Neural progenitor cell (in vitro differentiated cells): ENCODE results near the gene PMPCA. TPM values are rescaled to one million over a fixed set of nuclear protein-coding genes. Genes with fewer than 3 reads are reported as not detected.

ENCODE experiments used
- DNase-seq: peaks from one replicate; pipeline ENCODE4 v3.0.0-alpha.2; 2016; ENCODE audit warnings: low spot score
- H2AFZ ChIP-seq: fragments of 200-600 bp; sonication (generic); replicated peaks from 2 replicates; pipeline ENCODE4 v1.6.1; 2016; ENCODE audit warnings: antibody characterized with exemption
- H3F3A ChIP-seq: fragments of 200-600 bp; sonication (generic); 2 replicates; pipeline ENCODE4 v1.6.1; 2016; ENCODE audit warnings: antibody characterized with exemption, low read depth
- H3K27ac ChIP-seq: fragments of 200-600 bp; sonication (generic); 2 replicates; pipeline ENCODE4 v1.5.1; 2016; ENCODE audit warnings: mild to moderate bottlenecking
- H3K27me3 ChIP-seq: fragments of 200-600 bp; sonication (generic); 2 replicates; pipeline ENCODE4 v1.6.1; 2016; ENCODE audit warnings: mild to moderate bottlenecking, moderate library complexity
- H3K36me3 ChIP-seq: fragments of 200-600 bp; sonication (generic); 2 replicates; pipeline ENCODE4 v1.5.1; 2016
- H3K4me1 ChIP-seq: fragments of 200-600 bp; sonication (generic); 2 replicates; pipeline ENCODE4 v1.6.1; 2016; ENCODE audit warnings: mixed run types
- H3K4me2 ChIP-seq: fragments of 200-600 bp; sonication (generic); 2 replicates; pipeline ENCODE4 v1.6.1; 2016
- H3K4me3 ChIP-seq: fragments of 200-600 bp; sonication (generic); 2 replicates; pipeline ENCODE4 v1.5.1; 2016
- H3K79me2 ChIP-seq: fragments of 200-600 bp; sonication (generic); 2 replicates; pipeline ENCODE4 v1.6.1; 2016; ENCODE audit warnings: low read depth
- H3K9ac ChIP-seq: fragments of 200-600 bp; sonication (generic); 2 replicates; pipeline ENCODE4 v1.6.1; 2016
- H3K9me3 ChIP-seq: fragments of 200-600 bp; sonication (generic); 2 replicates; pipeline ENCODE4 v1.5.1; 2016; ENCODE audit warnings: low read depth
- H4K20me1 ChIP-seq: fragments of 200-600 bp; sonication (generic); 2 replicates; pipeline ENCODE4 v1.6.1; 2016; ENCODE audit warnings: low read depth
- H3K27ac Mint-ChIP-seq: 3 replicates; pipeline ENCODE4 v1.8.0; 2021; ENCODE audit warnings: mixed read lengths
- H3K27me3 Mint-ChIP-seq: 2 replicates; pipeline ENCODE4 v1.8.0; 2022; ENCODE audit warnings: low read depth, mild to moderate bottlenecking, inconsistent platforms, moderate library complexity, mixed read lengths; ENCODE audit not compliant: insufficient read depth
- H3K36me3 Mint-ChIP-seq: 3 replicates; pipeline ENCODE4 v1.8.0; 2021; ENCODE audit warnings: mixed read lengths
- H3K4me1 Mint-ChIP-seq: 3 replicates; pipeline ENCODE4 v1.8.0; 2021; ENCODE audit warnings: mixed read lengths
- H3K4me3 Mint-ChIP-seq: 3 replicates; pipeline ENCODE4 v1.8.0; 2021; ENCODE audit warnings: mild to moderate bottlenecking, moderate library complexity, mixed read lengths
- H3K9me3 Mint-ChIP-seq: 3 replicates; pipeline ENCODE4 v1.8.0; 2020; ENCODE audit warnings: mixed read lengths
- EZH2 ChIP-seq: fragments of 200-600 bp; sonication (generic); IDR thresholded peaks from 2 replicates; pipeline ENCODE4 v1.6.1; 2017; ENCODE audit warnings: antibody characterized with exemption, mild to moderate bottlenecking, moderate library complexity
- EZH2phosphoT487 ChIP-seq: fragments of 200-600 bp; sonication (generic); IDR thresholded peaks from 2 replicates; pipeline ENCODE4 v1.6.1; 2017; ENCODE audit warnings: antibody characterized with exemption
- total RNA-seq: library from RNA; depleted of rRNA; stranded (reverse); fragments of >200 nt; gene quantifications from 2 replicates; pipeline ENCODE4 v1.2.3, GENCODE V29; 2015; ENCODE audit warnings: low replicate concordance
- TF ChIP-seq, protein P1 (sequence below): fragments of 200-600 bp; sonication (generic); IDR thresholded peaks from 2 replicates; pipeline ENCODE4 v1.5.1; 2017; ENCODE audit warnings: antibody characterized with exemption, mild to moderate bottlenecking

The PMPCA gene
- total RNA-seq, 1 donor from 2014 or later: 51.3 TPM

DNA sequence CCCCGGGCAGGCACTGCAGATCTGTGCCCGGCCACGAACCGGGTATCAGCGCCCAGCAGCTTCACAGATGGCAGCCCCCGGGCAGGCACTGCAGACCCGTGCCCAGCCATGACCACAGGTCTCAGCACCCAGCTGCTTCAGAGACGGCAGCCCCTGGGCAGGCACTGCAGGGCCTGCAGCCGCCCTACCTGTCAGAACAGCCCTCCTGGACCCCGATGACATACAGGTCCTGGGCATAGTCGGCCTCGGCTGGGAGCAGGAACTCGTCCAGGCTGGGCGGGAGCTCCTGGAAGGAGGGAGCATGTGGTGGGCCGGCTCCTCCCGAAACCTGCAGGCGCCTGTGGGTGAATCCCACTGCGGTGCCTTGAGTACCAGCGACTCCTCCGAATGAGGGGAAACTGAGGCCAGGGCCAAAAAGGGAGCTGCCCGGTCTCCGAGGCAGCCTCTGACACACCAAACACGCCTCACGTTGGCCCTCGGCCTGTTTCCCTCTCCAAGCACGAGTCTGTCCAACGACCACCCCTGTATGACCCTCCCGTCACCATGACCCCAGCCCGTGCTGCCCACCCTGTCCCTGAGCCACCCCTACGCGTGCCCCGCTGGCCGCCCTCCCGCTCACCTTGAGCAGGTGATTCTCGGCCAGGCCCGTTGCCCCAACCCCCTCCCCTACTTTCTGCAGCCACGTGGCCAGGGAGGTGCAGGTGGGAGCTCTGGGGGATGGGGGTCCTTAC lies 23.6 kb downstream of the PMPCA start:
- Histone ChIP-seq H3K27ac (no peak overlapping the region), H3K9ac (no peak overlapping the region), H3K4me3 (no peak overlapping the region), H3K9me3 (no peaks in the 10 kb centered on the region), H2AFZ (no peak overlapping the region), H3K4me1 (peaks cover 9% of the 10 kb centered on the region), H3K4me2 (no peak overlapping the region), H3K27me3 (no peaks in the 10 kb centered on the region), H3F3A (no peaks in the 10 kb centered on the region), H3K36me3 (no peaks in the 10 kb centered on the region), H3K79me2 (peaks cover 45% of the 10 kb centered on the region), H4K20me1 (peaks cover 44% of the 10 kb centered on the region)
- Mint-ChIP-seq H3K9me3 (no peaks in the 10 kb centered on the region), H3K4me3 (no peak overlapping the region), H3K27me3 (peaks cover 9% of the 10 kb centered on the region), H3K4me1 (peaks cover 22% of the 10 kb centered on the region), H3K27ac (no peak overlapping the region), H3K36me3 (peaks cover 11% of the 10 kb centered on the region)
- TF ChIP-seq EZH2: no peak
- TF ChIP-seq, protein P1, sequence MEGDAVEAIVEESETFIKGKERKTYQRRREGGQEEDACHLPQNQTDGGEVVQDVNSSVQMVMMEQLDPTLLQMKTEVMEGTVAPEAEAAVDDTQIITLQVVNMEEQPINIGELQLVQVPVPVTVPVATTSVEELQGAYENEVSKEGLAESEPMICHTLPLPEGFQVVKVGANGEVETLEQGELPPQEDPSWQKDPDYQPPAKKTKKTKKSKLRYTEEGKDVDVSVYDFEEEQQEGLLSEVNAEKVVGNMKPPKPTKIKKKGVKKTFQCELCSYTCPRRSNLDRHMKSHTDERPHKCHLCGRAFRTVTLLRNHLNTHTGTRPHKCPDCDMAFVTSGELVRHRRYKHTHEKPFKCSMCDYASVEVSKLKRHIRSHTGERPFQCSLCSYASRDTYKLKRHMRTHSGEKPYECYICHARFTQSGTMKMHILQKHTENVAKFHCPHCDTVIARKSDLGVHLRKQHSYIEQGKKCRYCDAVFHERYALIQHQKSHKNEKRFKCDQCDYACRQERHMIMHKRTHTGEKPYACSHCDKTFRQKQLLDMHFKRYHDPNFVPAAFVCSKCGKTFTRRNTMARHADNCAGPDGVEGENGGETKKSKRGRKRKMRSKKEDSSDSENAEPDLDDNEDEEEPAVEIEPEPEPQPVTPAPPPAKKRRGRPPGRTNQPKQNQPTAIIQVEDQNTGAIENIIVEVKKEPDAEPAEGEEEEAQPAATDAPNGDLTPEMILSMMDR: no peak
- TF ChIP-seq EZH2phosphoT487: no peak
- no peak for DNase-seq

DNA sequence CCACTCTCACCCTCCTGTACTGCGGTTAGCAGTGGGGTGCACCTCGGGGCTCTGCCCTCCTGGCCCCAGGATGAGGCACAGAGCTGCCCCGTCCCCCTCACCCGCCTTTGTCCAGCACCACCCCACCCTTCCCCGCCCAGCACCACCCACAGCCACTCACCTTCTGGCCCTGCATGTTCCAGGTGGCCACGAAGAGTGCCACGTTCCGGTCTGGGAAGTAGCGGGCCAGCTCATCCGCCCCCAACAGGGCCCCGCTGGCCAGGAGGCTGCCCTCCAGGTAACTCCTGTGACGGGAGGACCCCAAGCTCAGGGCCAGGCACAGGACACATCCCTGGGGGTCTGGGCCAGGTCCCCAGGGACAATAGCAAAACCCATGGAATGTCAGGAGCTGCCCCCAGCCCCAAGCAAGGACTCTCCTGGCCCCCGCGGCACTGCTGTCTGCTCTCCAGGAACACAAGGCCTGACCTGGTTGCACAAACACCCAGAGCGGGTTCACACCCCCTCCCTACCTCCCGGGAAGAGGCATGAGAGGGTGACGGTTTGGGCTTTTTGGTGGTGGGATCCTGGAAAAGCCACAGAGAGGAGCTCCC lies 24.2 kb downstream of the PMPCA start:
- Histone ChIP-seq H3K9me3 (no peaks in the 10 kb centered on the region), H3F3A (no peaks in the 10 kb centered on the region), H3K27ac (no peak overlapping the region), H4K20me1 (peaks cover 45% of the 10 kb centered on the region), H3K4me3 (no peak overlapping the region), H3K4me2 (no peak overlapping the region), H3K36me3 (no peaks in the 10 kb centered on the region), H3K4me1 (peaks cover 9% of the 10 kb centered on the region), H3K9ac (no peak overlapping the region), H3K27me3 (no peaks in the 10 kb centered on the region), H3K79me2 (peaks cover 48% of the 10 kb centered on the region), H2AFZ (no peak overlapping the region)
- Mint-ChIP-seq H3K9me3 (no peaks in the 10 kb centered on the region), H3K4me3 (no peak overlapping the region), H3K27me3 (peaks cover 9% of the 10 kb centered on the region), H3K4me1 (peaks cover 22% of the 10 kb centered on the region), H3K27ac (no peak overlapping the region), H3K36me3 (peaks cover 11% of the 10 kb centered on the region)
- TF ChIP-seq EZH2: no peak
- TF ChIP-seq, protein P1: no peak
- no peak for TF ChIP-seq EZH2phosphoT487
- no peak for DNase-seq

DNA sequence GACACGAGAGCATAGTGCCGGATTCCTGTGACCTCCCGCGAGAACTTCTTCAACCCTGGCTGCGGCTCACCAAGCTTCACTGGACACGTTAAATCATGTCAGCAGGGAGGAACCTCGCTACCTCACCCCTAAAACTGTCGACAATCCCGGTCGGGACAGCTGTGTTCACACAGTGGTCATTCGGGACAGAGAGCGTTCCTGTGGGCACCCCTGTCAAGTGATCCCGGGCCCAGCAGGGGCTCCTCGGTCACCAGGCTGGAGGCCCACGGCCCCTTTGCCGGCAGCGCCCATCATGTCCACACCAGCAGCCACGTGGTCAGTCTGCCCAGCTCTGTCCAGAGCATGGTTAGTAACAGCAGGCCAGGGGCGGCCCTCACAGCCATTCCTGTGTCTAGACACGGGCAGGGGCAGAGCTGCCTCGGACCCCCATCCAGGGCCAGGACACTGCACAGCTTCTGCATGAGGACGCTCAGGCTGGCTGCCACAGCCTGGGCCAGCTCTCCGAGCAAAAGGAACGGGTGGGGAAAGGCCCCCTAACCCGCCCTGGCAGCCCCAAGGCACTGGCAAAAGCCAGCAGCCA lies 25.7 kb downstream of the PMPCA start:
- Histone ChIP-seq H3F3A (peaks cover 13% of the 10 kb centered on the region), H3K27ac (no peak overlapping the region), H2AFZ (no peak overlapping the region), H3K9me3 (no peaks in the 10 kb centered on the region), H3K79me2 (peaks cover 48% of the 10 kb centered on the region), H4K20me1 (peaks cover 58% of the 10 kb centered on the region), H3K9ac (no peak overlapping the region), H3K4me1 (peaks cover 9% of the 10 kb centered on the region), H3K4me3 (no peak overlapping the region), H3K36me3 (no peaks in the 10 kb centered on the region), H3K27me3 (no peaks in the 10 kb centered on the region), H3K4me2 (no peak overlapping the region)
- Mint-ChIP-seq H3K27me3 (peaks cover 13% of the 10 kb centered on the region), H3K27ac (peak overlapping the region; percentile 30), H3K9me3 (no peaks in the 10 kb centered on the region), H3K4me1 (peaks cover 22% of the 10 kb centered on the region), H3K4me3 (peak overlapping the region; percentile 90), H3K36me3 (peaks cover 11% of the 10 kb centered on the region)
- no peak for DNase-seq
- TF ChIP-seq, protein P1: no peak
